Measurements from ENCODE around the gene PIWIL1.

Gene PIWIL1

DNA sequence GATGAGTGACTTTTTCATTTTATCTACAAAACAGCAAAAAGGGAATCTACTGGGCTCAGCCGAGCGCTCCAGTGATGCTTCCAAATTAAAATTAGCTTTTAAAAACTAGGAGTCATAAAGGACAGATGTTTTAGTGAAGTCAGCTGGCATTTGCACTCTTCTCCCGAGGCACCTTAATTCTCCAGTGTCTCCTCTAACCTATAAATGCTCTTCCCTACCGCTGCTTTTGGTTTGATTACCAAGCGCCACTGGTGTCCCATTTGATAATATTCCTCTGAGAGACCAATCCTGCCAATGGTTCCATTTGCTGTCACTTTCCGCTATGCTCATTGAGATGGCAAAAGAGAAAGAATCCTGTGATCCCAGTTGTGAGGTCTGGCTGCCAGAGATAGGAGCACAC lies 29.3 kb upstream of the PIWIL1 start:
- Histone ChIP-seq H3K4me1 (ENCODE audit: control insufficient read depth, low read depth, low read length) (no peaks in the 10 kb centered on the region), H3K9me3 (ENCODE audit: control insufficient read depth, low read depth, low read length) (no peaks in the 10 kb centered on the region), H3K27ac (ENCODE audit: low read length) (no peak overlapping the region), H3K9ac (ENCODE audit: low read length) (no peak overlapping the region), H3K27me3 (ENCODE audit: control insufficient read depth, insufficient read depth, low read length) (no peaks in the 10 kb centered on the region), H3K4me3 (ENCODE audit: low read length) (no peak overlapping the region), H3K36me3 (ENCODE audit: control insufficient read depth, low read depth, low read length) (no peaks in the 10 kb centered on the region)

DNA sequence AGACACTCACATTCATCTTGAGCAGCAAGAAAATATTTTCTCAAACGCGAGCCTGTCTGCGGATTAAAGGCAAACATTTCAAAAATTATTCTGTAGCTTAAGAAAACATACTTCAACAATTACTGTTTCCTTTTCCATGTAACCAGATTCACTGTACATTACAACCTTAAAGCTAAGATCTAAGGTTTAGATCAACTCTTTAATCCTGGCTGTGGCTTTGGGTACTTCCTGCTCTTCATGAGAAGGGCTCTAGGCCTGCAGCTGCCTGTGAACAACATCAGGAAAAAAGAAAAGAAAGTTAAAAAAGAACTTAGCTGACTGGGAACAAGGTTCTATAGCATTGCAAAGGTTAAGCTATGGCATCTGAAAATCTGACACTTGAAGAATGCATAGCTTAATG lies 21.4 kb upstream of the PIWIL1 start:
- H3K4me1 ChIP-seq (ENCODE audit: control insufficient read depth, low read depth, low read length) = no peaks in the 10 kb centered on the region
- H3K4me3 ChIP-seq (ENCODE audit: low read length) = no peak overlapping the region
- no peaks in the 10 kb centered on the region for H3K9me3 ChIP-seq (ENCODE audit: control insufficient read depth, low read depth, low read length)
- no peaks in the 10 kb centered on the region for H3K36me3 ChIP-seq (ENCODE audit: control insufficient read depth, low read depth, low read length)
- no peaks in the 10 kb centered on the region for H3K27me3 ChIP-seq (ENCODE audit: control insufficient read depth, insufficient read depth, low read length)
- no peak overlapping the region for H3K9ac ChIP-seq (ENCODE audit: low read length)
- H3K27ac ChIP-seq (ENCODE audit: low read length) = no peak overlapping the region

DNA sequence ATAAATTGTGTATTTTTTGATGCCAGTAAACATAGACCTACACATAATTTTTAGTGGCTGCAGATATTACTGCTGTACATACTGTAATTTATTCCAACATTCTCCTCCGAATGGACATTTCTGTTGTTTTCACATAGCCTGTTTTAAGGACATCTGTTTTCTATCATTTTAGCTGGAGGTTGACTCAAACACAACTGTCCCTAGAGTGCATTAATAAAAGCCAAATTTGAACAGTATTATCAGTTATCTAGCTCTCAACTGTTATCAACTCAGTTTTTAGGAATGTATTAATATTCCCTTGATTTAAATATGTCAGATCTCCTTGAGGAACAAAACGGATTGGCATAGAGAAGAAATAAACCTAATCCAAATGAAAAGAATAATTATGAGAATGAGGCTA lies 17.2 kb upstream of the PIWIL1 start:
- Histone ChIP-seq H3K9me3 (ENCODE audit: control insufficient read depth, low read depth, low read length) (no peaks in the 10 kb centered on the region), H3K27ac (ENCODE audit: low read length) (no peak overlapping the region), H3K4me3 (ENCODE audit: low read length) (no peak overlapping the region), H3K9ac (ENCODE audit: low read length) (no peak overlapping the region), H3K36me3 (ENCODE audit: control insufficient read depth, low read depth, low read length) (no peaks in the 10 kb centered on the region), H3K27me3 (ENCODE audit: control insufficient read depth, insufficient read depth, low read length) (no peaks in the 10 kb centered on the region), H3K4me1 (ENCODE audit: control insufficient read depth, low read depth, low read length) (no peaks in the 10 kb centered on the region)

DNA sequence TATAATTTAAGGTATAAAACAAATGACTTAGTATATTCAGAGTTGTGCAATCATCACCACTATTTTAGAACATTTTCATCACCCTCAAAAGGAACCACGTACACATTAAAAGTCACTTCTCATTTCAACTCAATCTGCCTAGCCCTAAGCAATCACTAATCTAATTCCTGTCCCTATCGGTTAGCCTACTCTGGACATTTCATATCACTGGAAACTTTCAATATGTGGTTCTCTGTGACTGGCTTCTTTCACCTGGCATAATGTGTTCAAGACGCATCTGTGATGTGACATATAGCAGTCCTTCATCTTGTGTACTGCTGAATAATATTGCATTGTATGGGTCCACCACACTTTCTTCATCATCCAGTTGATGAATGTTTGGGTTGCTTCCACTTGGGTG lies 15.4 kb upstream of the PIWIL1 start:
- no peaks in the 10 kb centered on the region for H3K9me3 ChIP-seq (ENCODE audit: control insufficient read depth, low read depth, low read length)
- H3K4me3 ChIP-seq (ENCODE audit: low read length) = no peak overlapping the region
- no peak overlapping the region for H3K27ac ChIP-seq (ENCODE audit: low read length)
- H3K27me3 ChIP-seq (ENCODE audit: control insufficient read depth, insufficient read depth, low read length) = no peaks in the 10 kb centered on the region
- no peaks in the 10 kb centered on the region for H3K36me3 ChIP-seq (ENCODE audit: control insufficient read depth, low read depth, low read length)
- no peak overlapping the region for H3K9ac ChIP-seq (ENCODE audit: low read length)
- H3K4me1 ChIP-seq (ENCODE audit: control insufficient read depth, low read depth, low read length) = no peaks in the 10 kb centered on the region

DNA sequence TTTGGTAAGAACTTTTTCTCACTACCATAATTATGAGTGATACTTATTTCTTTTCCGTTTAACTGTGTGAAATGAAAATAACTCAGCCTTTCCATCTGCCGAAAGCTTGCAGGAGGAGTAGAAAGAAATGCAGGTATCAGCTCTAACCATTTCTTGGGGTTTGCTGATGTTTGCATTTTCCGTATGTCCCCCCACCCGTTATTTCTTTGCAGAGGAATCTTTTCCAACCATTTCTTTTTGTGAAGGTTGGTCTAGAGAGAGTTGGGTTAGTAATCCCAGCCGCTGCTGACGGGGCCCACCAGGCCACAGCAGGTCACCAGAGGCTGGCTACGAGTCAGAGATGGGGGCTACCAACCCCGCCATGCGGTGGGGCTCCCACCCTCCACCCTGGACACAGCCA lies 7.0 kb upstream of the PIWIL1 start:
- H3K9me3 ChIP-seq (ENCODE audit: control insufficient read depth, low read depth, low read length) = no peaks in the 10 kb centered on the region
- H3K9ac ChIP-seq (ENCODE audit: low read length) = no peak overlapping the region
- H3K27me3 ChIP-seq (ENCODE audit: control insufficient read depth, insufficient read depth, low read length) = peaks cover 5% of the 10 kb centered on the region
- no peak overlapping the region for H3K27ac ChIP-seq (ENCODE audit: low read length)
- no peak overlapping the region for H3K4me3 ChIP-seq (ENCODE audit: low read length)
- H3K4me1 ChIP-seq (ENCODE audit: control insufficient read depth, low read depth, low read length) = no peaks in the 10 kb centered on the region
- H3K36me3 ChIP-seq (ENCODE audit: control insufficient read depth, low read depth, low read length) = no peaks in the 10 kb centered on the region

DNA sequence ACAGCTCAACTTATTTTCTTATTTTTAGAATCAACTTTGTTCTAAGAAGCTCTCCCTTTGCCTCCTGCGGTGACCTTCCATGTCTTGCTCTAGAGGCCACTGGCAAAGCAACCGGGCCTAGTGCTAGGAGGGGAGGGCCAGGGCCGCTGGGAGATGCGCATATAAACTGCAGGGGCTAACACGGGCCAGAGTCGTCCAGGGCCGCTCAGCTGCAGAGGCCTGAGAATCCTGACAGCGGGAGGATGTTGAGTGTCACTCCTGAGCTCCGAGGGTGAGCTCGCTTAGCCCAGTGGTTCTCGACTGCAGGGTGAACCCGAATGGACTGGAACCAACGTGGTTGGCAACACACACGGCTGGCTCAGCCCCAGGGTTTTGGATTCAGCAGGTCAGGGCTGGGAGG lies 6.5 kb upstream of the PIWIL1 start:
- Histone ChIP-seq H3K36me3 (ENCODE audit: control insufficient read depth, low read depth, low read length) (no peaks in the 10 kb centered on the region), H3K9ac (ENCODE audit: low read length) (no peak overlapping the region), H3K9me3 (ENCODE audit: control insufficient read depth, low read depth, low read length) (no peaks in the 10 kb centered on the region), H3K4me3 (ENCODE audit: low read length) (no peak overlapping the region), H3K27me3 (ENCODE audit: control insufficient read depth, insufficient read depth, low read length) (peaks cover 5% of the 10 kb centered on the region), H3K4me1 (ENCODE audit: control insufficient read depth, low read depth, low read length) (no peaks in the 10 kb centered on the region), H3K27ac (ENCODE audit: low read length) (no peak overlapping the region)

DNA sequence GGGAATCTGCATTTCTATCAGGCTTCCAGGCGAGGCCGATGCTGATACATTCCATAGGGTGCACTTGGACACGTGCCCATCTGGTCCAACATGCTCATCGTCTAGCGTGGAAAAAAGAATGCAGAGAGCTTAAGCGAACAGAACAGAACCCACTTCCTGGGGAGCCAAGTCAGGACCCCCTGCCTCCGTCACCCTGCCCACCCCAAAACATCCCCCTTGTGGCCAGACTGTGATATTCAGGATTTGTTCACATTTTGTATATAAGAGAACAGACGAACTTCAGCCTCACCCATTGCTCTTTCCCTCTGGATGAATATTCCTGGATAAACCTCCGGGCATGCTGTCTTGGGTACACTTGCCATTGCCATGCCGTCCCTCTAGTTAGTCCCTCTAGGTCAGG lies 4.3 kb upstream of the PIWIL1 start:
- peaks cover 5% of the 10 kb centered on the region for H3K27me3 ChIP-seq (ENCODE audit: control insufficient read depth, insufficient read depth, low read length)
- no peaks in the 10 kb centered on the region for H3K36me3 ChIP-seq (ENCODE audit: control insufficient read depth, low read depth, low read length)
- no peaks in the 10 kb centered on the region for H3K4me1 ChIP-seq (ENCODE audit: control insufficient read depth, low read depth, low read length)
- H3K27ac ChIP-seq (ENCODE audit: low read length) = no peak overlapping the region
- no peak overlapping the region for H3K9ac ChIP-seq (ENCODE audit: low read length)
- no peak overlapping the region for H3K4me3 ChIP-seq (ENCODE audit: low read length)
- H3K9me3 ChIP-seq (ENCODE audit: control insufficient read depth, low read depth, low read length) = no peaks in the 10 kb centered on the region

DNA sequence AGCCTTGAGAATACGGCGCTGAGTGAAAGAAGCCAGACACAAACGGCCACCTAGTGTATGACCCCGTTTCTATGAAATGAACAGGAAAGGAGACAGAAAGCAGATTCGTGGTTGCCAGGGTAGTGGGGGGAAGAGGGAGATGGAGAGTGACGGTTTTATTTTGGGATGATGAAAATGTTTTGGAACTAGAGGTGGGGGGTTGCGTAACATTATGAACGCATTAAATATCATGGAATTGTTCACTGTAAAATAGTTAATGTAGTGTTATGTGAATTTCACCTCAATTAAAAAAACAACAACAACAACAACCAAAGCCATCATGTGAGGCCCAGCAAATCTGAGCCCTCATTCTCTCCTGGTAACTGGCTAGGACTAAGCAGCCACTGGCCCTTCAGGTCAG lies 3.3 kb upstream of the PIWIL1 start:
- Histone ChIP-seq H3K36me3 (ENCODE audit: control insufficient read depth, low read depth, low read length) (no peaks in the 10 kb centered on the region), H3K27ac (ENCODE audit: low read length) (no peak overlapping the region), H3K9ac (ENCODE audit: low read length) (no peak overlapping the region), H3K9me3 (ENCODE audit: control insufficient read depth, low read depth, low read length) (no peaks in the 10 kb centered on the region), H3K27me3 (ENCODE audit: control insufficient read depth, insufficient read depth, low read length) (peaks cover 5% of the 10 kb centered on the region), H3K4me3 (ENCODE audit: low read length) (no peak overlapping the region), H3K4me1 (ENCODE audit: control insufficient read depth, low read depth, low read length) (no peaks in the 10 kb centered on the region)

DNA sequence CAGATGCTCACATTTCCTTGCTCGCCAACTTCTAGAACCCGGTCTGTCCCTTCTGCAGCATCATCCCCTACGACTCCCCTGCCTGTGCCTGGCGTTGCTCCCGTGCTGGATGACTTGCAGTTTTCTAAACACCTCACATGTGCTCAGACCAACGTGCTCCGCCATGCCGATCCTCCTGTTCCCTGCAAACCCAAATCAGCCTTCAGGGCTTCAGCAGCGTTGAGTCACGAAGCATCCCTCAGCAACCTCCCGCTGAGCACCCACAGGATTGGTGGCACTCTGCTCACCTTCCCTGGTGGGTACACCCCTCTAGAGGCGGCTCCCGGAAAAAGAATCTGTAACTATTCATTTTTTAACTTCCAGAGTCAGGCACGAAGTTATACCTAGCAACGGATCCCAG lies 2.8 kb upstream of the PIWIL1 start:
- Histone ChIP-seq H3K4me1 (ENCODE audit: control insufficient read depth, low read depth, low read length) (peaks cover 2% of the 10 kb centered on the region), H3K36me3 (ENCODE audit: control insufficient read depth, low read depth, low read length) (no peaks in the 10 kb centered on the region), H3K9me3 (ENCODE audit: control insufficient read depth, low read depth, low read length) (no peaks in the 10 kb centered on the region), H3K9ac (ENCODE audit: low read length) (no peak overlapping the region), H3K27ac (ENCODE audit: low read length) (no peak overlapping the region), H3K27me3 (ENCODE audit: control insufficient read depth, insufficient read depth, low read length) (peaks cover 5% of the 10 kb centered on the region), H3K4me3 (ENCODE audit: low read length) (no peak overlapping the region)

DNA sequence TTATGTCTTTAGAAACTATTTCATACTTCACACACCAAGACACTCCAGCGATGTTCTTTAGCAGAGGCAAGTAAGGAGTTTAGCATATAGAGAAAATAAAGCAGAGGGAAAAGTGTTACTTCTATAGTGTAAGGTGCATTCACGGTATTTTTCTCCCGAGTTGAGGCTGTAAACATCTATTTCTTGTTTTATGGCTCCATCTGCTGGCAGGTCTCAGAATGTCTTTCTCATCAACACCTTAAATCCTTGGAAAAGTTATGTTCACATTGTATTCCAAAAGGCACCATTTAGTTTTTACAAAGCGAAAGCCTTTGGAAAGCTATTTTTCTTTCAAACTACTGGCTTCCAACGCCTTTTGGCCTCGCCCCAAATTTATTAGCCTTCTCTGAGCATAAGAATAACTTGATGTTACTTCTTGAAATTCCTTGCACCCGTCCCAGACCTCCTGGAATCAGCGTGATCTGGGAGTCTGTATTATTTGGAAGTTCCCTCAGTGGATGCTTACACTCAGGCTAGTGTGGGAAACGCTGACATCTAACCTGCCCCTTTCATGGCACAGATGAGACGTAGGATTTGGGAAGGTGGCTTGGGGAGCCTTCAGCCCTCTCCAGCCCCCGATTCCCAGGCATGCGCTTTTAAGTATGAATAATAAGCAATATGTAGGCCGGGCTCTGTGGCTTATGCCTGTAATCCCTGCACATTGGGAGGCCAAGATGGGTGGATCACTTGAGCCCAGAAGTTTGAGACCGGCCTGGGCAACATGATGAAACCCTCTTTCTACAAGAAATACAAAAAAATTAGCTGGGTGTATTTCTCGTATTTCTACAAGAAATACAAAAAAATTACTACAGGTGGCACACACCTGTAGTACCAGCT lies 1.9 kb upstream of the PIWIL1 start:
- peaks cover 4% of the 10 kb centered on the region for H3K4me1 ChIP-seq (ENCODE audit: control insufficient read depth, low read depth, low read length)
- no peak overlapping the region for H3K27ac ChIP-seq (ENCODE audit: low read length)
- no peaks in the 10 kb centered on the region for H3K9me3 ChIP-seq (ENCODE audit: control insufficient read depth, low read depth, low read length)
- H3K9ac ChIP-seq (ENCODE audit: low read length) = no peak overlapping the region
- no peak overlapping the region for H3K4me3 ChIP-seq (ENCODE audit: low read length)
- peaks cover 5% of the 10 kb centered on the region for H3K27me3 ChIP-seq (ENCODE audit: control insufficient read depth, insufficient read depth, low read length)
- H3K36me3 ChIP-seq (ENCODE audit: control insufficient read depth, low read depth, low read length) = no peaks in the 10 kb centered on the region

DNA sequence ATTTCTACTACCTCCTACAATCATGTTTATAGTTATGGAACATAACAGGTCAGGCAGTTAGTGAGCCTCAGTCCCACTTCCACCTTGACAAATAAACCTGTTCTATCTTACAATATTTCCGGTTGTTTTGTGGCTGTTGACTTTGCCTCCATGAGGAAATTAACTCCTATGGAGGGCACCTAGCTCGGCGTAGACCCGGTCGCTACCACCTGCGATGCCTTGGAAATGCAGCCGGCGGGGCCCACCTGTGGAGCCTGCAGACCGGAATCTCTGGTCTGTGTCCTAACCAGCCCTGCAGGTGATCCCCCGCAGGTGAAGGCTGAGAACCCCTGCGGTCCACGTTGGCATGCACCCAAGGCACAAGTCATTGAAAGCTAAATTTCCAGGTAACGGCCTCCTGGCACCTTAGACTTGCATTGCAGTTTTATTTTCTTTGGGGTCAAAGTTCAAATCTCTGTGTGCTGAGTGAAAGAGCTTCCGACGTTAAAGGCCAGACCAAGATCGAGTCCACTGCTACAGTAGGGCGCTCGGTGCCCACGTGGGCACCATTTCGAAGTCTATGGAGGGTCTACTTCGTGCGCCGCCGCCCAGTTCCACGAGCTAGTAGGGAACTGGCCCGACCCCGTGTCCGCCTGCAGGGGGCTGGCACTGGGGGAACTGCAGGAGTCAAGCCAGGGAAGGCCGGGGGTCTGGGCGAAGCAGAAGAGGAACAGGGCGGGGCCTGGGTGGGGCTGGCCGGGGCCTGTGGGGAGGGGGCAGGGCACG lies 782 bp upstream of the PIWIL1 start:
- peaks cover 4% of the 10 kb centered on the region for H3K4me1 ChIP-seq (ENCODE audit: control insufficient read depth, low read depth, low read length)
- no peaks in the 10 kb centered on the region for H3K9me3 ChIP-seq (ENCODE audit: control insufficient read depth, low read depth, low read length)
- no peak overlapping the region for H3K9ac ChIP-seq (ENCODE audit: low read length)
- no peaks in the 10 kb centered on the region for H3K36me3 ChIP-seq (ENCODE audit: control insufficient read depth, low read depth, low read length)
- H3K27me3 ChIP-seq (ENCODE audit: control insufficient read depth, insufficient read depth, low read length) = peaks cover 5% of the 10 kb centered on the region
- H3K27ac ChIP-seq (ENCODE audit: low read length) = no peak overlapping the region
- no peak overlapping the region for H3K4me3 ChIP-seq (ENCODE audit: low read length)

Data from iPS-18a (cell line).